Activated CD4-positive, alpha-beta T cell treated with anti-CD3 and anti-CD28 coated beads for 36 hours (primary cell): Measurements from ENCODE around the gene TSPAN5. TPM values are rescaled to one million over a fixed set of nuclear protein-coding genes. Genes with fewer than 3 reads are reported as not detected.

Source experiments
- ATAC-seq: fragments of 200-7000 bp; cut with Tn5 transposase; one replicate; pipeline ENCODE4 v1.10.0; 2021; ENCODE audit warnings: mild to moderate bottlenecking, moderate library complexity
- CTCF ChIA-PET: fragments of 350-600 bp; sonication (Branson Sonifier 250); formaldehyde crosslinking; loops from one replicate; lab custom pipeline; 2021; ENCODE audit warnings: antibody characterized with exemption; lab: Charles Lee
- POLR2A ChIA-PET: fragments of 350-600 bp; sonication (Branson Sonifier 250); formaldehyde crosslinking; loops from one replicate; lab custom pipeline; 2021; ENCODE audit warnings: antibody characterized with exemption, inconsistent platforms; lab: Charles Lee
- DNase-seq: peaks from one replicate; pipeline ENCODE4 v3.0.0-alpha.2; 2020
- H3K27ac Mint-ChIP-seq: one replicate; pipeline ENCODE4 v1.8.0; 2021; ENCODE audit warnings: mixed read lengths
- H3K27me3 Mint-ChIP-seq: one replicate; pipeline ENCODE4 v1.8.0; 2021; ENCODE audit warnings: mixed read lengths
- H3K36me3 Mint-ChIP-seq: one replicate; pipeline ENCODE4 v1.8.0; 2021; ENCODE audit warnings: low read depth, mixed read lengths
- H3K4me1 Mint-ChIP-seq: one replicate; pipeline ENCODE4 v1.8.0; 2021; ENCODE audit warnings: mixed read lengths
- H3K4me3 Mint-ChIP-seq: one replicate; pipeline ENCODE4 v1.8.0; 2021; ENCODE audit warnings: mild to moderate bottlenecking, moderate library complexity, mixed read lengths
- H3K9me3 Mint-ChIP-seq: one replicate; pipeline ENCODE4 v1.8.0; 2021; ENCODE audit warnings: low read depth, mixed read lengths
- intact Hi-C, 2 experiments: fragments of 100-400 bp; cut with DNase I in 1 of 2; cut with micrococcal nuclease in 1 of 2; formaldehyde crosslinking; loops; one replicate each; pipeline versions ENCODE4 v1.14.2 to v1.15.1; 2022 to 2024; cut with DNase I, micrococcal nuclease
- total RNA-seq, 2 experiments: library from RNA; stranded (reverse); gene quantifications; one replicate each; pipeline ENCODE4 v1.2.3, GENCODE V29; 2021

TSPAN5 gene
- total RNA-seq, 2 experiments from 2014 or later, result 18.4 to 23.6 TPM

DNA sequence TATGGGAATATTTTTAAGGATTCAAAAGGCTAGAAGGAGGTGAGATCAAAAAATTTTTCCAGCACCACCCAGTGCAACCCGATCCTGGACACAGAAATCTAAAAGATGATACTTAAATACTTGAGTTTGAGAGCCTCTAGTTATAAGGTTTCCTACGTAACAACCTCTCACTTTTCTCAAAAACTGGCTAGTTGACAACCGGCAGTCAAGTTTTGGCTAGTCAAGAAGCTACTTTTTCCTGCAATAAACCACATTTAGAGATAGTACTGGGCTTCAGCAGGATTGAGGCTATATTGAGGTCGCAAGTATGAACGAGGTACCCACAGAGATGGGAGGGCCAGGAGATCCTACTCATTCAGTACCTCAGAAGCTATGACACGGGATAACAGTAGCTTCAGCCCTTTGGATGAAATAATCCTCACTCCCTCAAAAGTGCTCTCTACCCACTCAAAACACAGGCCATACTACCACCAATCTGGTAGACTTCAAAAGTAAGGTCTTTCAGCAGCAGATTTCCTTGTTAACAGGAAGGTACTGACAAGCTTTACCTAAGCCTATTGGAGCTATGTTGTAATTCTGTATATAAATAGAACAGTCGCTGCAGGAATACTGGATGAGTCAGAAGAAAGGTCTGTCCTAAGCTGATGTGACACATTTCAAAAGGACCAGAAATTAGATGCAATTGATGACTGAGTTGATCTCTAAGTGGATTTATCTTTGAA lies 1.5 kb upstream of the TSPAN5 start:
- H3K27me3 Mint-ChIP-seq, result no peaks in the 10 kb centered on the region
- peaks cover 8% of the 10 kb centered on the region for H3K36me3 Mint-ChIP-seq
- POLR2A ChIA-PET, result interaction anchor here (0.8 kb wide), 1 partner anchor 57 kb away, joined by 4 read pairs; no protein-coding TSS in a partner anchor
- DNase-seq, result no peak
- no peak for ATAC-seq
- H3K4me3 Mint-ChIP-seq, result peak overlapping the region; percentile 89
- peaks cover 77% of the 10 kb centered on the region for H3K4me1 Mint-ChIP-seq
- intact Hi-C loops, result loop anchor here (2.0 to 10.0 kb wide), 9 partner anchors 17 to 1287 kb away; partner anchors contain the start of genes METAP1 (in 2 of the 2), DNAJB14 (in 1 of the 2), RAP1GDS1 (in 1 of the 2) and STPG2 (in 1 of the 2)
- H3K9me3 Mint-ChIP-seq, result no peaks in the 10 kb centered on the region
- H3K27ac Mint-ChIP-seq, result peak overlapping the region; percentile 68
- CTCF ChIA-PET, result interaction anchor here (0.7 to 1.9 kb wide), 4 partner anchors 20 to 396 kb away, joined by 3 to 6 read pairs (median 3); no protein-coding TSS in a partner anchor

- peak overlapping the region; percentile 68 for H3K27ac Mint-ChIP-seq
- intact Hi-C loops, result loop anchor here (2.0 to 10.0 kb wide), 7 partner anchors 16 to 516 kb away; partner anchors contain the start of genes METAP1 (in 2 of the 2), RAP1GDS1 (in 1 of the 2) and STPG2 (in 1 of the 2)
These were observed 738 bp upstream of the TSPAN5 start for GRCh38 chr4:98659106-98659592.

DNA sequence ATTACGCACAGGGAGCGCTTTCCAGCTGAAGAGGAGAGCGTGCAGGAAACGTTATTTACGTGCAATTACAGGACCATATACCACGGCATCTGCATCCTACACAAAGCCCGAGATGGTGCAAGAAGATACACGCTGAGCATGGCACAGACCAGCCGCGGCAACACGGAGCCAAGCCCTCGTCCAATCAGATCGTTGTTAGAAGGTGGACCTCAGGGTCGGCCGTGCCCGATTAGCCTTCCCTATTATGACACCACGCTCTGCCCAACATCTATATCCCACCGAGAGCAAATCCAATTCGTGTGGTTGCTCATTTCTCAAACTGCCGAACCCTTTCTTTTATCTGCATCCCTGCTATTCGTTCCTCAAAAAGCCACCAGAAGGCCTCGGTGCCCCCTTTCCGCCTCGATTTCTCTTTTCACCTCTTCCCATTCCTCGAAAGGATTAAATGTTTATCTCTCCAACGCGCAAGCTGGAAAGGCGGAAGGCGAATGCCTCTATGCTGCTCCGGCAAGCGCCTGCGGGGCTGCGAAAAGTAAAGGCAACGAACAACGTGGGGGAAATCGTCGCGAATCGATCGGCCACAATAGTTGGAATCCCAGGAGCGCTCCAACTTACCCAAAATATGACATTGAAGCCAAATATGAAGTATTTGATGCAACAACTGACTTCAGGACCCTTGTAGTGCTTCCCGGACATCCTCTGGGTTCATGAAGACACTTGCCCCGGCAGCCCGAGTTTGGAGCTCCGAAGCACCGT lies 702 bp downstream of the TSPAN5 start:
- peak; percentile 64 for DNase-seq
- ChIA-PET POLR2A (interaction anchor here (0.6 to 1.0 kb wide), 2 partner anchors 56 to 258 kb away, joined by 3 to 4 read pairs; no protein-coding TSS in a partner anchor), CTCF (interaction anchor here (1.3 to 1.4 kb wide), 2 partner anchors 13 to 56 kb away, joined by 4 to 5 read pairs; no protein-coding TSS in a partner anchor)
- ATAC-seq, result peak; percentile 43
- peak overlapping the region; percentile 94 for H3K27ac Mint-ChIP-seq
- no peaks in the 10 kb centered on the region for H3K9me3 Mint-ChIP-seq
- H3K4me1 Mint-ChIP-seq, result peaks cover 78% of the 10 kb centered on the region
- intact Hi-C loops, result loop anchor here (1.0 to 10.0 kb wide), 12 partner anchors 15 to 515 kb away; partner anchors contain the start of genes METAP1 (in 2 of the 2), STPG2 (in 2 of the 2) and RAP1GDS1 (in 1 of the 2)
- peaks cover 8% of the 10 kb centered on the region for H3K36me3 Mint-ChIP-seq
- no peaks in the 10 kb centered on the region for H3K27me3 Mint-ChIP-seq
- H3K4me3 Mint-ChIP-seq, result peak overlapping the region; percentile 89

More at GRCh38 chr4:98659106-98659592, 738 bp upstream of the TSPAN5 start:
- H3K4me1 Mint-ChIP-seq, result peaks cover 77% of the 10 kb centered on the region
- ChIA-PET CTCF (interaction anchor here (0.6 to 1.4 kb wide), 3 partner anchors 19 to 62 kb away, joined by 3 to 5 read pairs (median 3); no protein-coding TSS in a partner anchor), POLR2A (no interaction called here)
- ATAC-seq, result no peak
- H3K27me3 Mint-ChIP-seq, result no peaks in the 10 kb centered on the region
- no peaks in the 10 kb centered on the region for H3K9me3 Mint-ChIP-seq
- DNase-seq, result no peak
- H3K4me3 Mint-ChIP-seq, result peak overlapping the region; percentile 89
- peaks cover 6% of the 10 kb centered on the region for H3K36me3 Mint-ChIP-seq

- ATAC-seq (no peak), DNase-seq (no peak)
- H3K36me3 Mint-ChIP-seq, result peaks cover 8% of the 10 kb centered on the region
- H3K4me1 Mint-ChIP-seq, result peaks cover 73% of the 10 kb centered on the region
- H3K9me3 Mint-ChIP-seq, result no peaks in the 10 kb centered on the region
- H3K4me3 Mint-ChIP-seq, result peak overlapping the region; percentile 89
- intact Hi-C loops, result loop anchor here (5.0 to 10.0 kb wide), 3 partner anchors 190 to 398 kb away; partner anchors contain the start of gene METAP1 (in 1 of the 2)
- ChIA-PET CTCF (no interaction called here), POLR2A (no interaction called here)
- H3K27me3 Mint-ChIP-seq, result no peaks in the 10 kb centered on the region
- peak overlapping the region; percentile 94 for H3K27ac Mint-ChIP-seq
These were observed 1.5 kb downstream of the TSPAN5 start for GRCh38 chr4:98656886-98657285.

DNA sequence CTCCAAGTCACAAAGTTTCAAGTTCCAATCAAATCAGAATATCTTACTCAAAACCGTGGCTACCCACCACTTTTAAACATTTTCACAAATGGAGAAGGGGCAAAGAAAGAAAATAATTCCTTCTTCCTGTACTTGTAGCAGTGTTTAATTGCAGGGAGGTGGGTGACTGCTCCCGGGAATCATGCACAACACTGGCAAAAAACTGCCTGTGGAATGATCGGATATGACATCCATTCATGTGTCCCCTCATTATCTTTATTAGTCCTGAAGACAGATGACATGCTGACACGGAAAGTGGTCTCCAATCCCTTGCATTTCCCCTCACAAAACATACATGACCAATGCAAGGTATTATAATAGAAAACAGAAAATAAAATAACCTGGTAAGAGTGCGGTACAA lies 2.0 kb downstream of the TSPAN5 start:
- intact Hi-C loops, result loop anchor here (5.0 to 10.0 kb wide), 3 partner anchors 189 to 398 kb away; partner anchors contain the start of gene METAP1 (in 1 of the 2)

GRCh38 chr4:98653890-98654867 lies 4.2 kb downstream of the TSPAN5 start:
- ChIA-PET POLR2A (no interaction called here), CTCF (no interaction called here)
- Mint-ChIP-seq H3K9me3 (peaks cover 5% of the 10 kb centered on the region), H3K4me1 (peaks cover 56% of the 10 kb centered on the region), H3K4me3 (no peak overlapping the region), H3K27me3 (no peaks in the 10 kb centered on the region), H3K36me3 (peaks cover 12% of the 10 kb centered on the region), H3K27ac (no peak overlapping the region)
- ATAC-seq, result no peak
- intact Hi-C loops, result loop anchor here in 1 of 2 experiments (10.0 kb wide), 1 partner anchor 401 kb away; no protein-coding TSS in a partner anchor
- DNase-seq, result no peak

More for the DNA sequence above, 2.0 kb downstream of the TSPAN5 start:
- H3K9me3 Mint-ChIP-seq, result no peaks in the 10 kb centered on the region
- DNase-seq (no peak), ATAC-seq (no peak)
- H3K36me3 Mint-ChIP-seq, result peaks cover 10% of the 10 kb centered on the region
- peak overlapping the region; percentile 94 for H3K27ac Mint-ChIP-seq
- CTCF ChIA-PET, result interaction anchor here (1.5 kb wide), 1 partner anchor 189 kb away, joined by 5 read pairs; no protein-coding TSS in a partner anchor
- peak overlapping the region; percentile 89 for H3K4me3 Mint-ChIP-seq
- POLR2A ChIA-PET, result interaction anchor here (0.9 to 1.1 kb wide), 3 partner anchors 11 to 55 kb away, joined by 3 to 4 read pairs (median 4); no protein-coding TSS in a partner anchor
- peaks cover 70% of the 10 kb centered on the region for H3K4me1 Mint-ChIP-seq
- H3K27me3 Mint-ChIP-seq, result no peaks in the 10 kb centered on the region

DNA sequence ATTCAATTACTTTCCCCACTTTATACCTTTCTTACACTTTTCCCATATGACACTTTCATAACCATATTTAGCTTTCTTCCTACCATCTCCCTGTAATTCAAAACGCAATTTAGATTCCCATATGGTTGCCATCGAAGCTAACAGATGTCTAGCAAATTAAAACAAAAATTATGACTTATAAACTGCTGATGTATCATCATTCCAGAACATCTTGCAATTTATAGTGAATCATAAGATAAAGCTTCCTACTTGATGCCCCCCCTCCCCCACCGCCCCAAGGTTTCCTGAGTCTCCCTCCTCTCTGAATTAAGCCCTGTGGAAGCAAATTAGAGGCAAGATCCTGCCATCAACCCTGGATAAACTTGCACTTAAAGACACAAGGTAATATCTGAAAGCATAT lies 5.4 kb downstream of the TSPAN5 start:
- H3K4me3 Mint-ChIP-seq, result no peak overlapping the region
- H3K27me3 Mint-ChIP-seq, result no peaks in the 10 kb centered on the region
- intact Hi-C loops, result loop anchor here in 1 of 2 experiments (10.0 kb wide), 1 partner anchor 402 kb away; no protein-coding TSS in a partner anchor
- ATAC-seq (no peak), DNase-seq (no peak)
- POLR2A ChIA-PET, result no interaction called here
- H3K27ac Mint-ChIP-seq, result no peak overlapping the region
- H3K36me3 Mint-ChIP-seq, result peaks cover 12% of the 10 kb centered on the region
- H3K4me1 Mint-ChIP-seq, result peaks cover 60% of the 10 kb centered on the region
- CTCF ChIA-PET, result interaction anchor here (0.6 to 1.1 kb wide), 4 partner anchors 13 to 161 kb away, joined by 3 to 4 read pairs (median 3); no protein-coding TSS in a partner anchor
- peaks cover 5% of the 10 kb centered on the region for H3K9me3 Mint-ChIP-seq

DNA sequence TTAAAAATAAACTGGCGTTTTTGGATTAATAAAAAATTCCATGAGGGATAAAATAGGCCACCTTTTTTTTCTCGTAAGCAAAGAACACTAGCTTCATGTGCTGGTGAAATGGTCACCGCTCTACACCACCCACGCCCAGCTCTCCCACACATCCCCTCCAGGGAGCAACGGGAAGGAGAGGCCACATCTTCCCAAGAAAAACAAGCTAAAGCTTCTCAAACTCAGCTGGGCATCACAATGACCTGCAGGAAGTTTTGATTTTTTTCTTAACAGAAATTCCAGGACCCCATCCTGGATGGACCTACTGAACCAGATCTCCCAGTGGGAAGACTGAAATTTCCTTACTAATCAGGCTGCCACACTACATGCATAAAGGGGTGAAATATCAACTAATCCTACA lies 9.8 kb downstream of the TSPAN5 start:
- Mint-ChIP-seq H3K4me1 (peaks cover 51% of the 10 kb centered on the region), H3K9me3 (peaks cover 5% of the 10 kb centered on the region), H3K36me3 (peaks cover 7% of the 10 kb centered on the region), H3K27me3 (no peaks in the 10 kb centered on the region), H3K27ac (no peak overlapping the region), H3K4me3 (no peak overlapping the region)
- DNase-seq (no peak), ATAC-seq (no peak)
- CTCF ChIA-PET, result interaction anchor here (0.8 kb wide), 1 partner anchor 20 kb away, joined by 3 read pairs; no protein-coding TSS in a partner anchor
- POLR2A ChIA-PET, result no interaction called here
- intact Hi-C loops, result no loop called here

DNA sequence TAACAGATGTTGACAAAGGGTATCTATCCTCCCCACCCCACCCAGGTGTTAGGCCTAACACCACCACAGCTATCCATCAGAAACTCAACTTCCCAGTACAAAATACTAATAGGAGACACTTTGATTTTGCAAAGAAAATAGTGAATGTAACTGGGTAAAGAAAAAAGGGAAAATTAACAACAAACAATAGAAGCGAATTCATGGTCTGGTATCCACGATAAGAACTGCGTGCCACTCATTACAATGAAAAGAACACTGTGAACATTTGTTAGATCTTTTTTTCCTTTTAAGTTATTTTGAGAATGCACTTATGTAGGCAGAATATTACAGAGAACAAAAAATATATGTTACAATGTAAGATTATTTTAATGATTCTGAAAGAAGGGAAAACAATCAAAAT lies 12.0 kb downstream of the TSPAN5 start:
- H3K4me3 Mint-ChIP-seq, result no peak overlapping the region
- ATAC-seq (no peak), DNase-seq (no peak)
- ChIA-PET CTCF (interaction anchor here (0.6 kb wide), 1 partner anchor 45 kb away, joined by 5 read pairs; no protein-coding TSS in a partner anchor), POLR2A (interaction anchor here (1.6 kb wide), 1 partner anchor 9 kb away, joined by 3 read pairs; no protein-coding TSS in a partner anchor)
- peaks cover 2% of the 10 kb centered on the region for H3K36me3 Mint-ChIP-seq
- no peaks in the 10 kb centered on the region for H3K27me3 Mint-ChIP-seq
- H3K27ac Mint-ChIP-seq, result no peak overlapping the region
- peaks cover 56% of the 10 kb centered on the region for H3K4me1 Mint-ChIP-seq
- peaks cover 5% of the 10 kb centered on the region for H3K9me3 Mint-ChIP-seq
- intact Hi-C loops, result no loop called here
